Keratinocyte (primary cell): ENCODE measurements around the gene SELENOW. TPM values are rescaled to one million over a fixed set of nuclear protein-coding genes. Genes with fewer than 3 reads are reported as not detected.

ENCODE experiments used
- DNase-seq: peaks from one replicate; pipeline ENCODE4 v3.0.0-alpha.2; 2011; ENCODE audit warnings: low read depth, missing footprints, low spot score
- FAIRE-seq: peaks from 2 replicates; lab custom pipeline; 2011; peaks lifted over from hg19 to GRCh38; lab: Jason Lieb, UNC
- H2AFZ ChIP-seq: 2 replicates; pipeline ENCODE4 v1.6.0; 2012; ENCODE audit warnings: low read length, control low read depth, inconsistent platforms; ENCODE audit not compliant: control insufficient read depth
- H3K27ac ChIP-seq: 2 replicates; pipeline ENCODE4 v1.5.1; 2011; ENCODE audit warnings: low read length; ENCODE audit not compliant: control insufficient read depth, insufficient read depth
- H3K27me3 ChIP-seq: 3 replicates; pipeline ENCODE4 v1.6.0; 2011; ENCODE audit warnings: low read length; ENCODE audit not compliant: control insufficient read depth, insufficient read depth; ENCODE audit errors: extremely low read depth
- H3K36me3 ChIP-seq, 2 experiments: 2 replicates in 1 of 2; 3 replicates in 1 of 2; pipeline ENCODE4 v1.5.1; 2011; ENCODE audit warnings: low read length in 2 of 2, mild to moderate bottlenecking in 1 of 2; ENCODE audit not compliant: control insufficient read depth in 2 of 2, insufficient read depth in 2 of 2; ENCODE audit errors: extremely low read depth in 1 of 2
- H3K4me1 ChIP-seq: 3 replicates; pipeline ENCODE4 v1.5.1; 2011; ENCODE audit warnings: low read length; ENCODE audit not compliant: control insufficient read depth, insufficient read depth; ENCODE audit errors: extremely low read depth
- H3K4me2 ChIP-seq: 3 replicates; pipeline ENCODE4 v1.6.0; 2011; ENCODE audit warnings: low read depth, low read length; ENCODE audit not compliant: control insufficient read depth, insufficient read depth; ENCODE audit errors: extremely low read depth
- H3K4me3 ChIP-seq, 3 experiments: fragments of 200-600 bp in 1 of 3; sonication (generic) in 1 of 3; 2 replicates in 2 of 3; 3 replicates in 1 of 3; pipeline ENCODE4 v1.5.1; 2011 to 2016; ENCODE audit warnings: low read length in 3 of 3, mild to moderate bottlenecking in 3 of 3, control low read depth in 2 of 3, inconsistent platforms in 1 of 3, low read depth in 1 of 3, mixed read lengths in 1 of 3, mixed run types in 1 of 3, moderate library complexity in 1 of 3; ENCODE audit not compliant: control insufficient read depth in 2 of 3, insufficient read depth in 2 of 3; ENCODE audit errors: extremely low read depth in 1 of 3
- H3K79me2 ChIP-seq: 2 replicates; pipeline ENCODE4 v1.6.0; 2012; ENCODE audit warnings: low read length; ENCODE audit not compliant: control insufficient read depth, insufficient read depth
- H3K9ac ChIP-seq: 3 replicates; pipeline ENCODE4 v1.6.0; 2011; ENCODE audit warnings: low read length; ENCODE audit not compliant: control insufficient read depth, insufficient read depth; ENCODE audit errors: extremely low read depth
- H3K9me1 ChIP-seq: 3 replicates; pipeline ENCODE4 v1.6.0; 2011; ENCODE audit warnings: low read length; ENCODE audit not compliant: control insufficient read depth, insufficient read depth; ENCODE audit errors: extremely low read depth
- H3K9me3 ChIP-seq: 2 replicates; pipeline ENCODE4 v1.5.1; 2012; ENCODE audit warnings: low read depth, low read length; ENCODE audit not compliant: control insufficient read depth
- H4K20me1 ChIP-seq: 3 replicates; pipeline ENCODE4 v1.6.0; 2011; ENCODE audit warnings: low read length; ENCODE audit not compliant: control insufficient read depth, insufficient read depth; ENCODE audit errors: extremely low read depth
- EZH2 ChIP-seq: IDR thresholded peaks from one replicate; pipeline ENCODE4 v1.6.1; 2012; ENCODE audit warnings: inconsistent platforms, mild to moderate bottlenecking, low read length, moderate library complexity
- dilution Hi-C: fragments of 300-500 bp; cut with MboI; formaldehyde crosslinking; loops from one replicate; pipeline ENCODE4 v1.7.0; 2020; ENCODE audit warnings: low sequenced_read_pairs; ENCODE audit not compliant: extremely low pct_ligation_motif_present
- polyA minus RNA-seq, 3 experiments: library from RNA; depleted of rRNA, polyadenylated mRNA; stranded (reverse); fragments of >200 nt; gene quantifications; 1 replicate in 1 of 3; 2 replicates in 1 of 3; 3 replicates in 1 of 3; pipeline ENCODE4 v1.2.3, GENCODE V29; 2011
- polyA plus RNA-seq, 5 experiments: library from polyadenylated mRNA; depleted of rRNA in 3 of 5; stranded (reverse) in 3 of 5; stranded (forward) in 1 of 5; unstranded in 1 of 5; fragments of >200 nt; gene quantifications; 1 replicate in 1 of 5; 2 replicates in 3 of 5; 3 replicates in 1 of 5; pipeline versions ENCODE4 v1.2.1 to v1.2.3, GENCODE V29; 2011 to 2012; ENCODE audit warnings: missing spikeins in 2 of 5, low read depth in 1 of 5, low replicate concordance in 1 of 5
- TF ChIP-seq, protein P1 (sequence below), 3 experiments: IDR thresholded peaks in 1 of 3; conservative IDR thresholded peaks in 1 of 3; optimal IDR thresholded peaks in 1 of 3; 2 replicates in 2 of 3; 3 replicates in 1 of 3; pipeline versions ENCODE3 to v1.5.1; 2011; ENCODE audit warnings: low read length in 3 of 3, mild to moderate bottlenecking in 3 of 3, moderate library complexity in 2 of 3, control low read depth in 1 of 3, inconsistent platforms in 1 of 3; ENCODE audit not compliant: insufficient read depth in 2 of 3; ENCODE audit errors: extremely low read depth in 1 of 3

The SELENOW gene
- polyA plus RNA-seq (421 to 777 TPM (median 509 TPM) in 3 replicates), polyA minus RNA-seq (130 to 266 TPM (median 265 TPM) in 3 replicates)
- 95.6 TPM for polyA plus RNA-seq (2011; ENCODE audit: low read depth)
- 628 and 828 TPM in 2 replicates for polyA plus RNA-seq (2011; cell fraction: cytosol; rRNA removed)
- 193 and 224 TPM in 2 replicates for polyA plus RNA-seq (2011; cell fraction: nucleus; rRNA removed)
- 242 and 370 TPM in 2 replicates for polyA plus RNA-seq (2012; ENCODE audit: low replicate concordance)
- 221 TPM for polyA minus RNA-seq (2011; cell fraction: cytosol; rRNA and poly(A)+ RNA removed)
- 38.6 and 40.7 TPM in 2 replicates for polyA minus RNA-seq (2011; cell fraction: nucleus; rRNA and poly(A)+ RNA removed)

DNA sequence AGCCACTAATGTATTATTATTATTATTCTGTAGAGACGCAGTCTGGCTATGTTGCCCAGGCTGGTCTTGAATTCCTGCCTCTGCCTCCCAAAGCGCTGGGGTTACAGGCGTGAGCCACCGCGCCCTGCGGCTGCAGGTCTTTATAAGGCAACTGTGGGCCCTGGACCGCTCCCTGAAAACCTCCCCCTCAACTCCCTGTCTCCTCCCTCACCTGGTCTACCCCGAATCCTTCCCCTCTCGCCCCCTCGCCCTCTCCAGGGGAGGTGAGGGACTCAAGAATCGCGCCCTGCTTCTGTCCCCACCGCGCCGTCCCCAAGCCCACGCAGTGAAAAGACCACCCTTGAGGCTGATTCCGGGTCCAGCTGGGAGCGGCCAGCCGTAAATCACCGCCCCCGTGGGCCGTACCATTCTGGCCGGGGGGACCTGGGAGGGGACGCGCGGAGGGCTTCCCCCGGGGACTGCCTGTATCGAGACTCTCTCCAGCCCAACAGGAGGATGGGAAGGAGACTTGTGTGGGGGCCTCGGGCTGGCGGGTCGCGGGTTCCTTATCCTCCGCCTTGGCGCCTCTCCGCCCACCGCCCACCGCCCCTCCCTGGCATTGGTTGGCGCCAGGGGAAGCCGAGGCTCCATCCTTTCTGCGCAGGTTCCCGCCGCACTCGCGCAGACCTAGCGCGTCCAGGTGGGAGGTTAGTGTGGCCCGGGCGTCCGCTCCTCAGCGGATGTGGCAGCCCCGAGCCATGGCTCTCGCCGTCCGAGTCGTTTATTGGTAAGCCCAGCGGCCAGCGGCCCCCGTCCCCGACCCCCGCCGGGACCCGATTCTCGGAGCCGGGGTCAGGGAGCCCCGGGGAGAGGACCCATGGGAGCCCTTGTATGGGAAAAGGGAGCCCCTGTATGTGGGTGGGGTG lies at the start of gene SELENOW:
Gene SELENOW, plus strand, starts transcription at position 655 of the 905 bp plus-strand sequence. Its CDS starts 83 bp downstream, at position 738.
- no peaks in the 10 kb centered on the region for H3K27me3 ChIP-seq
- dilution Hi-C loops = no loop called here
- FAIRE-seq = no peak
- H3K79me2 ChIP-seq = peaks cover 25% of the 10 kb centered on the region
- peaks cover 14% of the 10 kb centered on the region for H3K4me1 ChIP-seq
- peak within 1 kb of the TSS; percentile 76 for H2AFZ ChIP-seq
- peak within 1 kb of the TSS; percentile 77 for H3K4me2 ChIP-seq
- H3K36me3 ChIP-seq = peaks cover 11 to 17% of the 10 kb centered on the region in 2 experiments
- no peak for DNase-seq
- no peaks in the 10 kb centered on the region for H4K20me1 ChIP-seq
- no peak for TF ChIP-seq EZH2
- TF ChIP-seq, protein P1, sequence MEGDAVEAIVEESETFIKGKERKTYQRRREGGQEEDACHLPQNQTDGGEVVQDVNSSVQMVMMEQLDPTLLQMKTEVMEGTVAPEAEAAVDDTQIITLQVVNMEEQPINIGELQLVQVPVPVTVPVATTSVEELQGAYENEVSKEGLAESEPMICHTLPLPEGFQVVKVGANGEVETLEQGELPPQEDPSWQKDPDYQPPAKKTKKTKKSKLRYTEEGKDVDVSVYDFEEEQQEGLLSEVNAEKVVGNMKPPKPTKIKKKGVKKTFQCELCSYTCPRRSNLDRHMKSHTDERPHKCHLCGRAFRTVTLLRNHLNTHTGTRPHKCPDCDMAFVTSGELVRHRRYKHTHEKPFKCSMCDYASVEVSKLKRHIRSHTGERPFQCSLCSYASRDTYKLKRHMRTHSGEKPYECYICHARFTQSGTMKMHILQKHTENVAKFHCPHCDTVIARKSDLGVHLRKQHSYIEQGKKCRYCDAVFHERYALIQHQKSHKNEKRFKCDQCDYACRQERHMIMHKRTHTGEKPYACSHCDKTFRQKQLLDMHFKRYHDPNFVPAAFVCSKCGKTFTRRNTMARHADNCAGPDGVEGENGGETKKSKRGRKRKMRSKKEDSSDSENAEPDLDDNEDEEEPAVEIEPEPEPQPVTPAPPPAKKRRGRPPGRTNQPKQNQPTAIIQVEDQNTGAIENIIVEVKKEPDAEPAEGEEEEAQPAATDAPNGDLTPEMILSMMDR (optimal IDR thresholded peaks at IDR 0.05 in 1 of 3, IDR thresholded peaks at IDR 0.05 in 1 of 3, conservative IDR thresholded peaks at IDR 0.05 in 1 of 3; ENCODE audit: extremely low read depth in 1 of 3, insufficient read depth in 2 of 3, low read length in 3 of 3) = no peak
- H3K9ac ChIP-seq = peak within 1 kb of the TSS; percentile 98
- H3K9me1 ChIP-seq = peaks cover 2% of the 10 kb centered on the region
- H3K9me3 ChIP-seq = no peaks in the 10 kb centered on the region
- peak within 1 kb of the TSS; percentile 98 for H3K27ac ChIP-seq
- H3K4me3 ChIP-seq = peak within 1 kb of the TSS; percentile 77 to 97 (median 83)

DNA sequence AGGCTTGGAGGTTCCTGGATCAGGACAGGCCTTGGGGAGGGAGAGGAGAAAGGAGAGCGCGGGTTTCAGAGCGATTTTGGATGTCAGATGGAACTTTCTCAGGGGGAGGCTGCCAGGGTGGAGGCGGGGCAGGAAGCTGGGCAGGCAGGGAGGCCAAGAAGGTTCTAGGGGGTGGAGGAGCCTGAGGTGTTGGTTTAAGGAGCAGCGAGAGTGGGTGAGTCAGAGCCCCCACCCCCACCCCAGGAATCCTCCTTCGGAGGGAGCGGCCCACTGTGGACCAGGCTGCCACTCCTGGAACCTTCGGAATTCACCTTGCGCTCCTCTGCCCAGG lies 49.1 kb upstream of the SELENOW start:
- FAIRE-seq = peak; percentile 66
- no peaks in the 10 kb centered on the region for H3K27me3 ChIP-seq
- H3K4me3 ChIP-seq = peak overlapping the region; percentile 19 to 67 (median 66)
- TF ChIP-seq, protein P1 (optimal IDR thresholded peaks at IDR 0.05 in 1 of 3, IDR thresholded peaks at IDR 0.05 in 1 of 3, conservative IDR thresholded peaks at IDR 0.05 in 1 of 3; ENCODE audit: extremely low read depth in 1 of 3, insufficient read depth in 2 of 3, low read length in 3 of 3) = no peak
- TF ChIP-seq EZH2 = no peak
- no peak overlapping the region for H2AFZ ChIP-seq
- no peak for DNase-seq
- H3K9me3 ChIP-seq = no peaks in the 10 kb centered on the region
- H3K79me2 ChIP-seq = peaks cover 25% of the 10 kb centered on the region
- peak overlapping the region; percentile 90 for H3K4me2 ChIP-seq
- H3K9ac ChIP-seq = peak overlapping the region; percentile 77
- peaks cover 37% of the 10 kb centered on the region for H3K4me1 ChIP-seq
- peaks cover 2% of the 10 kb centered on the region for H4K20me1 ChIP-seq
- peaks cover 24 to 41% of the 10 kb centered on the region in 2 experiments for H3K36me3 ChIP-seq
- no peaks in the 10 kb centered on the region for H3K9me1 ChIP-seq
- dilution Hi-C loops = no loop called here
- peak overlapping the region; percentile 94 for H3K27ac ChIP-seq
